HG02623 (cell line): ENCODE data around the gene FAM81A.
"Not testable (repeated sequence)": the region's sequence is repeated elsewhere in the genome, so short reads cannot be mapped to it uniquely, and the experiment has no call there.

Experiments used
- ATAC-seq: cut with Tn5 transposase; IDR thresholded peaks from one replicate; pipeline ENCODE4 v1.9.1; 2021; ENCODE audit warnings: moderate library complexity; ENCODE audit not compliant: unreplicated experiment

Gene FAM81A

DNA sequence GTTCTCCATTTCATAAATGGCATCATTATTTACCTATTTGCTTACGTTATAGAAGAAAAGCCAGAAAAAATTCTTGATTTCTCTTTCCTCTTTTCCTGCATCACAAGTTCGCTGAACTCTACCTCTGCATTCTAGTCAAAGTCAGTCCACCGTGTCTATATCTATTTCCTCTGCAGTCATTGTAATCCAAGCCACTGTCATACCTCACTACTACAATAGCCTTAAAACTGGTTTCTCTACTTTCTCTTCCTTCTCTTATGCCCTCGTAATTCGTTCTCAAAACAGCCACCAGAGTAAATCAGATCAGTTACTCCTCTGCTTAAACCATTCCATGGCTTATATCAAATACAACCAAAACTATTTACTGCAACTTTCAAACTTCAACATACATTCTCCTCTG lies 13.4 kb upstream of the FAM81A start:
- ATAC-seq: no peak

DNA sequence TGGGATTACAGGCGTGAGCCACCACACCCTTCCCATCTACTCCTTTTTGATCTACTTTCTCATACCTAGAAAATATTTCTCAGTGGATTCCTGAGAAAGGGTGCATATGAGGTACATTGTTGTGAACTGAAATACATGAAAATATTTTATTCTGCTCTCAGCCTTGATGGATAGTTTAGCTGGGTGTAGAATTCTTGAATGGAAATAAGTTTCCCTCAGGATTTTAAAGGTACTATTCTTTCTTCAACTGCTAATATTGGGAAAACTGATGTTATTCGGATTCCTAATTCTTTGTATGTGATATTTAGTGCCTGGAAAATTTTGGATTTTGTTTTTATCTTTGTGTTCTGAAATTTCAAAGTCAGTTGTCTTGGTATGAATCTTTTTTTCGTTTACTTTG lies 9.1 kb upstream of the FAM81A start:
- ATAC-seq: not testable (repeated sequence)

DNA sequence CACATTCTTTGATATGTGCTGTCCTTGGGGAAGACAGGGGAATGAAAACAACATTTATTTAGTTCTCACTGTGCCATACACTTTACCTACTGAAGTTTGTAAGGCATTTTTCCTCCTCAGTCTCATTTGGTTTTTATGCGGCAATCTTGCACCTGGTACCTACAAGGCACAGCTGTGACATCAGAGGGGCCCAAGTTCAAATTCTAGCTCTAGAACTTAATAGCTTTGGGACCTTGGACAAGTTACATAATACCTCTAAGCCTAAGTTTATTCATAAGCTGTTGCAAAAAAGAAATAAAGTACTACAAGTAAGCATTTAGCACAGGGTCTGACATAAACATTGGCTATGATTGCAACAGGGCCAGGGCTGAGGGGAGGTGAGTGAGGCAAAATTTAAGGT lies 5.6 kb upstream of the FAM81A start:
- no peak for ATAC-seq

- no peak for ATAC-seq
Observed at GRCh38 chr15:59434481-59434880, 3.5 kb upstream of the FAM81A start.

DNA sequence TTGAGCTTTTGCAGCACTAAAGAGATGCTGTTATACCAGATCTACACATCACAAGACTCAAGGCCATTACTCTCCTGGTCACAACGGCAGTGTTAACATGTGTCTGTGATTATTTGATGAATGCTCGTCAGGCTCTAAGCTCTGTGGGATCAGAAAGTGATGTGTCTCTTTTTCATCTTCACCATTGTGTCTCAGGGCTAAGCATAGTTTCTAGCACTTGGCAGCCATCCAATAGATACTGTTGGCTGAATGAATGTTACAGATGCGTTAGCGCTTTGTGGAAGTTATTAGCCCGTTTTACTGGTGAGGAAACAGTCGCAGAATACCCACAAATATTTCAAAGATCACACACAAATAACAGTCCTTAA lies 1.2 kb upstream of the FAM81A start:
- no peak for ATAC-seq

- ATAC-seq: no peak
Observed at GRCh38 chr15:59437142-59437816, 707 bp upstream of the FAM81A start.

DNA sequence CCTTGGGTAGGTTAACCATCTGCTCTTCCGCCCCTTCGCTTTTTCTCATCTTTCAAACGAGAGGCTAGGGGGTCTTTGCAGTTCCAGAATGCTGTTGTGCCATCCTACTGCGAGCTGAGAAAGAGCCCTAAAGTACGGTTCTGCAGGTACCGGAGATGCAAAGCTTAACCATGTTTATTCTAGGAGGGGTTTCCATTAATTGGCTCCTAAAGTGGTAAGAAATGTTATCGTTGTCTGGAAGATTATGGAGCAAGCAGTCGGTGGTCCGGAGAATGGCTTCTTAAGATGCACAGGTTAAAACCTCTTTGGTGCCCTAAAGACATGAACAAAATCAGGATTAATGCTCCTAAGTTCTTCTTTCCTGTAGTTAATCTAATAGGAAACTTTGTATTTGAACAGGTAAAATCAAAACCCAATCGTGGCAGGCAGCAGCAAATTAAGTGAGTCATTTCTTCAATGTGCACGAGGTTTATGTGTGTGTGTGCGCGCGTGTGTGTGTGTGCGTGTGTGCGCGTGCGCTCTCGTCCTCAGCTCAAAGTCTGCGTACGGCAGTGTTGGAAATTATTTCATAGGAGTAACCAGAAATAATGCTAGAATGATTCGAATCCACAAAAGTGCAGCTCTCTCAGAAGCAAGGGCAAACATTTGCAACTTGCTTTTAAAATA lies 772 bp downstream of the FAM81A start:
- ATAC-seq: no peak

GRCh38 chr15:59439576-59439975 lies 1.6 kb downstream of the FAM81A start:
- no peak for ATAC-seq

DNA sequence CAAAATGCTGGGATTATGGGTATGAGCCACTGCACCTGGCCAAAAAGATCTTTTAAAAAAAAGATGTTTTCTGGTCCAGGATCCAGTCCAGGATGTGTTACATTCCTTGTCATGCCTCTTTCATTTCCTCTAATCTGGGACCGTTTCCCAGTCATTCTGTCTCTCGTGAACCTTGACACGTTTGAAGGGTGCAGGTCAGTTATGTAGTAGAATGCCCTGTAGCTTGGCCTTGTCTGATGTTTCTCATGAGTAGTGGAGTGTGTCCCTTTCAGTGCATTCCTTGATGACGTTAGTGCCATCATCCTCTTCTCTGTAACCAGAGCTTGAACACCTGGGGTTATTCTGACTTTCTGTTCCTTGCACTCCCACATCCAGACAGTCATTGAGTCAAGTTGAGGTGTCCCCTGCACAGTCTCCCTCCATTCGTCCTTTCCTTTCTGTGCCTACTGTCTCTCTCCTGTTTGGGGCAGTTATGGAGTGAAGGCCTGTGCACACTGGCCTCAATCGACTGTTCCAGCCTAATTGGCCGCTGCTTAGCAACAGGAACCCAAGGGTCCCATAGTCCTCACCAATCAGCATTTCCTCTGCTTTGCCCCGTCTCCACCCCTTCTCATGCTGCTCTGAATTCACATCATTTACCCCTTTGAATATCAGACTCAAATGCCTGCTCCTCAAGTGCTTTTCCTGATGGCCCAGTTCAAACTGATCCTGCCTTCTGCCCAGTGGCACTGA lies 5.5 kb downstream of the FAM81A start:
- ATAC-seq: no peak

DNA sequence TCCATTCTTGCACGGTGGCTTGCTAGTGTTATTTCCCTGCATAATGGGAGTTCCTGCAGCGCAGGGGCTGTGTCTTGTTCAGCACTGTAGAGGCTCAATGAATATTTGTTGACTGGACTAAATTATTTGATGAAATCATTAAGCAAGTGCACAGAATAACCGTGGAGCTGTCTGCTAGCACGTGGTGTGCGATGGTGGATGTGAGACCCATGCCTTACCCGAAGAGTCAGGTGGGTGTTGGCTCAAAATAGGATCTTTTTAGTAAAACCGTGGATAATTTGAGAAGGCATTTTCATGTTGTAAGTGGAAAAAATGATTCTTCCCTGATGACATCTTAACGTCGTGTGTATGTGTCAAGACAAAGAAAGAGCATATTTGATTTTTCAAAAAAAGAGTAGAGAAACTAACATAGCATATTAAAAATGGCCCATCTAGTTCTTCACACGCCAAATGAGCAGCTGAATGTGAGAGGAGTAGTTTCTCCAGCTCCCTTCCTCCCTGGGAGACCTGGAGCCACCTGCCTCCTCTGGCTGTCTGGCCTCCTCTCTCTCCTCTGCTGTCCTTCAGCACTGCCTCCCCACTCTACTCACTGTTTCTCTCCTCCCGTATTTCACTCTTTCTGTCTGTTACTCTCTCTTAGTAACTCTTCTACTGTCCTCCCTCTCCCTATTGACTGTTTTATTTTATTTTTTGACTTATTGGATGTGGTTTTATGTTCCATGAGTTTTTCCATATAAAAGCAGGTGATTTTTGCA lies 6.3 kb downstream of the FAM81A start:
- ATAC-seq: no peak

DNA sequence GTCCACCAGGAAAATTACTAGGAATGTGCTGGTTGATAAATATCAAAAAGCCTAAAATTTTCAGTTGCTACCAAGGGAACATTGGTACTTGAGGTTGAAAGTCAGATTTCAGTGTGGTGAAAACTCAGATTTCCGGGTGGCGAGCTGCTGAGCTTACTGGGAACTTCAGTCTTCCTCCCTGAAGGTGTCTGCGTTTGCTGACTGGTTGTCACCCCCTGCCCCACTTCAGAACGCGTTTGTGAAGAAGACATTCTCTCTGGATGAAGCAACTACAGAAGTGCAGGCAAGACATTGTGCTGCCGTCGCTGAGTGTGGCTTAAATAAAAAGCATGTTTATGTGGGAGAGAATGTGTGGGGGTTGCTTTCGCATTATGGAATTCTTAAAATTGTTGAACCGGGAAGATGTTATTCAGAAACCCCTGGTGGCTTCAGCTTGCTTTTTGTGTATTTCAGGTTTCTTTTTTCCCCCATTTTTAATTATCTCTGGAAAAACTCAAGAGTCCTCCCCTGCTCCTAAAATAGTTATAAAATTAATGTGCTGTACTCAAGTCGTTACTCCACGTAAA lies 7.1 kb downstream of the FAM81A start:
- ATAC-seq: no peak

DNA sequence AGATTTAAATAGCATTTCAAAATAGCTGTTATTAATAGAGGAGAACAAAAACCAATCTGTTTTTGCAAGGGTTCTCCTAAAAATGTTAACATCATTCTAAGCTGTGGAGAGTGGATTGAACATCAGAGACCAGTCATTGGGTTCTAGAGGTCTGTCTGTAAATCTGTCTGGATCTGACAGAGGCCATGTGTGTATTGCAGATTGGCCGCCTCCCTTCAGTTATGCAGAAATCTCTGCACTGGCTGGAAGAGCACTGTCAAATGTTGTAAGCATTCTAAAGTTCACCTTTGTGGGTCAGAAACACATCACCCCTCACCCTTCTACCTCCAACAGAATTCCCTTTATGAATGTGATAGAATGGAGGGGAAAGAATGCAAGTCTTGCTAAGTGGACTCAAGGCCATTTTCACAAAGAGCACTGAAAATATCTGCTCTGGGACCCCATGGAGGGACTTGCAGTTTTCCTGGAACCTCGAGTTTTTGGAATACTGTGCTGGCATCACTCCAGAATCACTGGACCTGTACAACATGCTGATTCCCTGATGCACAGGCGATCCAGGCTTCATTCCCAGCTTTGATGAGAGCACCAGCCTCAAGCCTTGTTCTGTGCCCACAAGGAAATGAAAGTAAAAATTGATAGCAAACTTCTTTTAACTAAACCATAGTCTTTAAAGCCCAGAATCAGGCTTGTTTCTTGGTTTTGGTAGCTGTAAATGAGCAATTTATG lies 8.4 kb downstream of the FAM81A start:
- ATAC-seq: no peak

GRCh38 chr15:59447367-59447766 lies 9.4 kb downstream of the FAM81A start:
- ATAC-seq: no peak

- no peak for ATAC-seq
Observed at GRCh38 chr15:59448871-59449270, 10.9 kb downstream of the FAM81A start.

DNA sequence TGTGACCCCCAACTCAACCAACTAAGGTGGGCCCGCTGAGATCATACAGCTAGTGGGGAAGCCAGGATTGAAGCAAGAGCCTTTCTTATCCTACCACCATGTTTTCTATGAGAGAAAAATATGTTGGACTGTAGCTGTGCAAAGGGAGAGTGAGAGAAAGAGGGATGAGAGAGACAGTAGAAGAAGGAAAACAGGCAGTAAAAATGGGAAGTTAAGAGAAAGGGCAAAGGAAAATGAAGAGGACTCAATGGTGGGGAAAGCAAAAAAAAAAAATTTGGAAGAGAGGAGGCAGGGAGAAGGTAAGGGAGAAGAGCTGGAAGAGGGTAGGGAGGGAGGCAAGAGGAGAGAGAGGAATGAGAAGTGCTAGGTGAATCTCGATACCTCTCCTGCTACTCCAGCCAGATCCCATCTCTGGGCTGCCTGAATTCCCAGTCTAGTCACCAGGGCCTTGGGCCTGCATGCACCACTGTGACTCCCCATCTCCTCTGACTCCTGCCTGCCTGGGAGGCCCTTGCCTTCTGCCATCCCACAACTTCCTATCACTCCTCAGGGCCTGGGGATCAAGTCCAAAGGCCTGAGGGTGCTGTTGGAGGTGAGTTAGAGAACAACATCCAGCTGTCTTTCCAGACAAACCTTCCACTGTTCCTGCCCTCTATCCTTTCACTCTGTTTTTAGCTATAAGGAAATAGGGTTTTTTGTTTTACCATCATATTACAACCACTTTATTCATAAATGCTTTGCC lies 15.7 kb downstream of the FAM81A start:
- ATAC-seq: no peak

GRCh38 chr15:59456114-59456513 lies 18.1 kb downstream of the FAM81A start:
- no peak for ATAC-seq

DNA sequence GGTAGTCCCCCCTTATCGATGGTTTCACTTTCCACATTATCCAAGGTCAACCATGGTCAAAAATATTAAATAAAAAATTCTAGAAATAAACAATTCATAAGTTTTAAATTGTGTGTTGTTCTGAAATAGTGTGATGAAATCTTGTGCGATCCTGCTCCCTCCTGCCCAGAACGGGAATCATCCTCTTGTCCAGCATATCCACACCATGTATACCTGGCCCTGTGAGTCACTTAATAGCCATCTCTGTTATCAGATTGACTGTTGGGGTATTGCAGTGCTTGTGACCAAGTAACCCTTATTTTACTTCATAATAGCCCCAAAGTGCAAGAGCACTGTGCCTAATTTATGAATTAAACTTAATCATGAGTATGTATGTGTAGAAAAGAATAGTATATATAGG lies 19.1 kb downstream of the FAM81A start:
- no peak for ATAC-seq

- ATAC-seq: no peak
Observed at GRCh38 chr15:59461521-59461920, 23.5 kb downstream of the FAM81A start.

- no peak for ATAC-seq
Observed at GRCh38 chr15:59473226-59473625, 35.2 kb downstream of the FAM81A start.

DNA sequence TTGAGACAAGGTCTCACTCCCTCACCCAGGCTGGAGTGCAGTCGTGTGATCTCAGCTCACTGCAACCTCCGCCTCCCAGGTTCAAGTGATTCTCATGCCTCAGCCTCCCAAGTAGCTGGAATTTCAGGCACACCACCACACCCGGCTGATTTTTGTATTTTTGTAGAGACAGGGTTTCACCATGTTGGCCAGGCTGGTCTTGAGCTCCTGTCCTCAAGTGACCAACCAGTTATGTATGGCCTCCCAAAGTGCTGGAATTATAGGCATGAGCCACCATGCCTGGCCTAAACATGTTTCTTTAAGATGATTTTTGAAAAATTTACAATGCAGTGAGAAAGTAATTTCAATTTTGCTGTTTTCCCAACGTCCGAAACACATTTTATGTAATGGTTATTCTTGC lies 37.2 kb downstream of the FAM81A start:
- not testable (repeated sequence) for ATAC-seq
